ENCODE results near the gene ARNT2.

GRCh38 chr15:80562846-80563245 lies 158.7 kb downstream of the ARNT2 start:
- no peak for TF ChIP-seq POLR2A (IDR thresholded peaks at IDR 0.05)
- TF ChIP-seq EP300 (IDR thresholded peaks at IDR 0.05), result no peak
- no peak for TF ChIP-seq POLR2AphosphoS5 (IDR thresholded peaks at IDR 0.05)
- no peak for TF ChIP-seq CTCF (IDR thresholded peaks at IDR 0.05)
